Fibroblast of lung (primary cell): ENCODE results near the gene GDF7.
"Not testable (repeated sequence)": the region's sequence is repeated elsewhere in the genome, so short reads cannot be mapped to it uniquely, and the experiment has no call there.

Experiments used
- CTCF ChIP-seq, 2 donors: IDR thresholded peaks in 1 of 2; conservative IDR thresholded peaks in 1 of 2; 1 replicate in 1 of 2; 2 replicates in 1 of 2; pipeline ENCODE4 v1.5.1; 2011 to 2012; ENCODE audit warnings: low read length in 2 of 2, control low read depth in 1 of 2, inconsistent platforms in 1 of 2, low read depth in 1 of 2, mild to moderate bottlenecking in 1 of 2
- EZH2 ChIP-seq: IDR thresholded peaks from 2 replicates; pipeline ENCODE4 v1.5.1; 2012; ENCODE audit warnings: low read length, control low read depth, mild to moderate bottlenecking; ENCODE audit errors: missing control alignments

DNA sequence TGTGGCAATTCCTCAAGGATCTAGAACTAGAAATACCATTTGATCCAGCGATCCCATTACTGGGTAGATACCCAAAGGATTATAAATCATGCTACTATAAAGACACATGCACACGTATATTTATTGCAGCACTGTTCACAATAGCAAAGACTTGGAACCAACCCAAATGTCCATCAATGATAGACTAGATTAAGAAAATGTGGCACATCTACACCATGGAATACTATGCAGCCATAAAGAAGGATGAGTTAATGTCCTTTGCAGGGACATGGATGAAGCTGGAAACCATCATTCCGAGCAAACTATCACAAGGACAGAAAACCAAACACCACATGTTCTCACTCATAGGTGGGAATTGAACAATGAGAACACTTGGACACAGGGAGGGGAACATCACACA is 49.2 kb downstream of the GDF7 start:
- TF ChIP-seq CTCF (conservative IDR thresholded peaks at IDR 0.05 in 1 of 2, IDR thresholded peaks at IDR 0.05 in 1 of 2; ENCODE audit: low read depth in 1 of 2, low read length in 2 of 2); EZH2: not testable (repeated sequence)
